DMS53 treated with DMSO at 0.1 percent for 48 hours (cell line): ENCODE results near the gene FCER2.

Experiments
- DNase-seq: peaks from one replicate; lab custom pipeline; 2025; ENCODE audit not compliant: unreplicated experiment; lab: John Stamatoyannopoulos, UW

FCER2 gene

GRCh38 chr19:7679771-7680605 is 21.9 kb downstream of the FCER2 start:
- DNase-seq = no peak

- peak; percentile 11 for DNase-seq
These were observed 22.8 kb downstream of the FCER2 start for GRCh38 chr19:7678971-7679751.

- DNase-seq = no peak
These were observed 24.1 kb downstream of the FCER2 start for GRCh38 chr19:7677669-7678311.

- DNase-seq = no peak
These were observed 25.1 kb downstream of the FCER2 start, which contains the start of gene MCEMP1 for GRCh38 chr19:7676854-7677253. Gene MCEMP1, plus strand, starts transcription at chr19:7677090. Its CDS starts 31 bp downstream, at chr19:7677121.

GRCh38 chr19:7676376-7676775 is 25.6 kb downstream of the FCER2 start:
- DNase-seq = no peak

- no peak for DNase-seq
These were observed 27.6 kb downstream of the FCER2 start for GRCh38 chr19:7674010-7675005.

- no peak for DNase-seq
These were observed 29.4 kb downstream of the FCER2 start for GRCh38 chr19:7672522-7672921.

- DNase-seq = no peak
These were observed 31.1 kb downstream of the FCER2 start for GRCh38 chr19:7670790-7671189.

- no peak for DNase-seq
These were observed 31.7 kb downstream of the FCER2 start for GRCh38 chr19:7670150-7670783.

- no peak for DNase-seq
These were observed 32.3 kb downstream of the FCER2 start for GRCh38 chr19:7669641-7670040.

- DNase-seq = no peak
These were observed 33.1 kb downstream of the FCER2 start, which contains the start of gene RETN for GRCh38 chr19:7668842-7669241. Gene RETN, plus strand, starts transcription at chr19:7669049. Its CDS starts 278 bp downstream, at chr19:7669327.

GRCh38 chr19:7665076-7665475 is 36.9 kb downstream of the FCER2 start:
- DNase-seq = no peak

- no peak for DNase-seq
These were observed 38.2 kb downstream of the FCER2 start for GRCh38 chr19:7663706-7664105.

GRCh38 chr19:7662657-7663056 is 39.3 kb downstream of the FCER2 start:
- no peak for DNase-seq

GRCh38 chr19:7661744-7662538 is 40.0 kb downstream of the FCER2 start:
- no peak for DNase-seq

- no peak for DNase-seq
These were observed 43.7 kb downstream of the FCER2 start for GRCh38 chr19:7658219-7658686.

- DNase-seq = no peak
These were observed 44.7 kb downstream of the FCER2 start for GRCh38 chr19:7657131-7657751.

- no peak for DNase-seq
These were observed 46.4 kb downstream of the FCER2 start for GRCh38 chr19:7655581-7655980.
